H9 (cell line): ENCODE results near the gene HSPB2. TPM values are rescaled to one million over a fixed set of nuclear protein-coding genes. Genes with fewer than 3 reads are reported as not detected.

Experiments used
- DNase-seq: peaks from one replicate; pipeline ENCODE4 v3.0.0-alpha.2; 2017
- H2AFZ ChIP-seq: one replicate; pipeline ENCODE4 v1.6.1; 2013; ENCODE audit warnings: mild to moderate bottlenecking, low read length, control low read depth, moderate library complexity
- H2AK5ac ChIP-seq: 2 replicates; pipeline ENCODE4 v1.6.1; 2013; ENCODE audit warnings: low read length, control low read depth, mixed read lengths; ENCODE audit not compliant: insufficient read length
- H2BK120ac ChIP-seq: one replicate; pipeline ENCODE4 v1.6.1; 2013; ENCODE audit warnings: low read depth, mild to moderate bottlenecking, low read length, control low read depth, inconsistent platforms; ENCODE audit not compliant: poor library complexity, severe bottlenecking
- H2BK12ac ChIP-seq: 2 replicates; pipeline ENCODE4 v1.6.1; 2013; ENCODE audit warnings: low read length, control low read depth, mixed read lengths, low read depth; ENCODE audit not compliant: insufficient read length
- H2BK15ac ChIP-seq: 2 replicates; pipeline ENCODE4 v1.6.1; 2013; ENCODE audit warnings: low read depth, low read length, control low read depth
- H2BK20ac ChIP-seq: one replicate; pipeline ENCODE4 v1.6.1; 2013; ENCODE audit warnings: low read depth, mild to moderate bottlenecking, low read length, control low read depth, inconsistent platforms; ENCODE audit not compliant: poor library complexity, severe bottlenecking
- H2BK5ac ChIP-seq: 2 replicates; pipeline ENCODE4 v1.6.1; 2013; ENCODE audit warnings: low read length, control low read depth, mixed read lengths; ENCODE audit not compliant: insufficient read length
- H3K14ac ChIP-seq: 2 replicates; pipeline ENCODE4 v1.6.1; 2013; ENCODE audit warnings: low read length, control low read depth; ENCODE audit not compliant: insufficient read depth
- H3K18ac ChIP-seq: 2 replicates; pipeline ENCODE4 v1.6.1; 2013; ENCODE audit warnings: low read depth, mild to moderate bottlenecking, mixed read lengths, low read length, control low read depth; ENCODE audit not compliant: insufficient read length
- H3K23ac ChIP-seq: 2 replicates; pipeline ENCODE4 v1.6.1; 2013; ENCODE audit warnings: low read length, control low read depth, mixed read lengths, low read depth; ENCODE audit not compliant: insufficient read length
- H3K23me2 ChIP-seq: 2 replicates; pipeline ENCODE4 v1.6.1; 2013; ENCODE audit warnings: low read depth, mild to moderate bottlenecking, mixed read lengths, low read length, control low read depth; ENCODE audit not compliant: insufficient read length, poor library complexity, severe bottlenecking
- H3K27ac ChIP-seq: 2 replicates; pipeline ENCODE4 v1.5.1; 2013; ENCODE audit warnings: low read length, control low read depth, mixed read lengths, low read depth; ENCODE audit not compliant: insufficient read length
- H3K27me3 ChIP-seq: 2 replicates; pipeline ENCODE4 v1.6.1; 2013; ENCODE audit warnings: low read length, control low read depth, inconsistent platforms; ENCODE audit not compliant: insufficient read depth
- H3K4ac ChIP-seq: 2 replicates; pipeline ENCODE4 v1.6.1; 2013; ENCODE audit warnings: low read depth, mild to moderate bottlenecking, control low read depth, inconsistent platforms, low read length, moderate library complexity
- H3K4me1 ChIP-seq: 2 replicates; pipeline ENCODE4 v1.6.1; 2013; ENCODE audit warnings: low read length, control low read depth, inconsistent platforms; ENCODE audit not compliant: insufficient read depth
- H3K4me2 ChIP-seq: 2 replicates; pipeline ENCODE4 v1.6.1; 2013; ENCODE audit warnings: low read length, control low read depth, mixed read lengths; ENCODE audit not compliant: insufficient read length, insufficient read depth
- H3K56ac ChIP-seq: 2 replicates; pipeline ENCODE4 v1.6.1; 2013; ENCODE audit warnings: low read depth, mild to moderate bottlenecking, mixed read lengths, low read length, control low read depth; ENCODE audit not compliant: insufficient read length
- H3K79me1 ChIP-seq: 2 replicates; pipeline ENCODE4 v1.6.1; 2013; ENCODE audit warnings: low read depth, mild to moderate bottlenecking, moderate library complexity, low read length, control low read depth, inconsistent platforms; ENCODE audit not compliant: insufficient read depth, poor library complexity, severe bottlenecking
- H3K79me2 ChIP-seq: 2 replicates; pipeline ENCODE4 v1.6.1; 2013; ENCODE audit warnings: low read length, control low read depth, inconsistent platforms; ENCODE audit not compliant: insufficient read depth
- H3K9ac ChIP-seq: 2 replicates; pipeline ENCODE4 v1.6.1; 2013; ENCODE audit warnings: low read length, control low read depth, mixed read lengths; ENCODE audit not compliant: insufficient read length; ENCODE audit errors: extremely low read depth
- H3K9me3 ChIP-seq: one replicate; pipeline ENCODE4 v1.6.1; 2013; ENCODE audit warnings: low read depth, low read length, inconsistent platforms; ENCODE audit not compliant: control insufficient read depth
- H3T11ph ChIP-seq: one replicate; pipeline ENCODE4 v1.6.1; 2013; ENCODE audit warnings: mild to moderate bottlenecking, low read length, control low read depth, inconsistent platforms
- H4K20me1 ChIP-seq: one replicate; pipeline ENCODE4 v1.6.1; 2013; ENCODE audit not compliant: control insufficient read depth, insufficient read length, insufficient read depth
- H4K5ac ChIP-seq: 2 replicates; pipeline ENCODE4 v1.6.1; 2013; ENCODE audit warnings: low read depth, mild to moderate bottlenecking, mixed read lengths, low read length, control low read depth; ENCODE audit not compliant: insufficient read length
- H4K8ac ChIP-seq: replicated peaks from 2 replicates; pipeline ENCODE4 v1.6.1; 2013; ENCODE audit warnings: low read length, control low read depth, mixed read lengths, low read depth; ENCODE audit not compliant: insufficient read length
- H4K91ac ChIP-seq: 2 replicates; pipeline ENCODE4 v1.6.1; 2013; ENCODE audit warnings: low read depth, mild to moderate bottlenecking, moderate library complexity, mixed read lengths, low read length, control low read depth; ENCODE audit not compliant: insufficient read length
- H3K27ac Mint-ChIP-seq, 3 experiments: 2 replicates in 2 of 3; 3 replicates in 1 of 3; pipeline ENCODE4 v1.8.0; 2020 to 2021; ENCODE audit warnings: mixed read lengths in 3 of 3, mild to moderate bottlenecking in 1 of 3, moderate library complexity in 1 of 3
- H3K27me3 Mint-ChIP-seq: 2 replicates; pipeline ENCODE4 v1.8.0; 2021; ENCODE audit warnings: low read depth, mild to moderate bottlenecking, moderate library complexity, mixed read lengths
- H3K36me3 Mint-ChIP-seq, 3 experiments: 2 replicates in 2 of 3; 3 replicates in 1 of 3; pipeline ENCODE4 v1.8.0; 2020 to 2021; ENCODE audit warnings: low read depth in 3 of 3, mixed read lengths in 3 of 3; ENCODE audit not compliant: insufficient read depth in 1 of 3
- H3K4me1 Mint-ChIP-seq, 2 experiments: 2 replicates each; pipeline ENCODE4 v1.8.0; 2020; ENCODE audit warnings: mixed read lengths in 2 of 2
- H3K4me3 Mint-ChIP-seq, 2 experiments: 2 replicates in 1 of 2; 3 replicates in 1 of 2; pipeline ENCODE4 v1.8.0; 2020 to 2021; ENCODE audit warnings: mild to moderate bottlenecking in 2 of 2, mixed read lengths in 2 of 2, moderate library complexity in 1 of 2
- H3K9me3 Mint-ChIP-seq, 2 experiments: 2 replicates in 1 of 2; 3 replicates in 1 of 2; pipeline ENCODE4 v1.8.0; 2020; ENCODE audit warnings: mild to moderate bottlenecking in 2 of 2, mixed read lengths in 2 of 2, moderate library complexity in 1 of 2
- WGBS: extraction: QIAGEN DNeasy Blood & Tissue Kit; methylation state at CpG from one replicate; pipeline ENCODE4 v1.1.7; 2013; ENCODE audit warnings: missing lambda C conversion rate, low lambda C conversion rate, mixed read lengths; ENCODE audit not compliant: insufficient read length; ENCODE audit errors: extremely low coverage; 5-methylcytosine and 5-hydroxymethylcytosine counted together
- total RNA-seq: library from RNA; stranded (reverse); gene quantifications from 2 replicates; pipeline ENCODE4 v1.2.1, GENCODE V29; 2021
- TF ChIP-seq, protein P1 (sequence below): fragments of 200-600 bp; sonication (generic); conservative IDR thresholded peaks from 3 replicates; pipeline ENCODE4 v1.8.0; 2021; ENCODE audit warnings: antibody characterized with exemption, mild to moderate bottlenecking

The HSPB2 gene
- total RNA-seq, 1 experiment from 2014 or later: 0.22 TPM

- H3K27ac Mint-ChIP-seq: no peak overlapping the region
- no peak overlapping the region for H3K56ac ChIP-seq
- H3K27me3 ChIP-seq: no peaks in the 10 kb centered on the region
- no peak overlapping the region for H3T11ph ChIP-seq
- no peak overlapping the region for H3K18ac ChIP-seq
- no peak overlapping the region for H4K8ac ChIP-seq
- H2BK12ac ChIP-seq: no peak overlapping the region
- TF ChIP-seq, protein P1, sequence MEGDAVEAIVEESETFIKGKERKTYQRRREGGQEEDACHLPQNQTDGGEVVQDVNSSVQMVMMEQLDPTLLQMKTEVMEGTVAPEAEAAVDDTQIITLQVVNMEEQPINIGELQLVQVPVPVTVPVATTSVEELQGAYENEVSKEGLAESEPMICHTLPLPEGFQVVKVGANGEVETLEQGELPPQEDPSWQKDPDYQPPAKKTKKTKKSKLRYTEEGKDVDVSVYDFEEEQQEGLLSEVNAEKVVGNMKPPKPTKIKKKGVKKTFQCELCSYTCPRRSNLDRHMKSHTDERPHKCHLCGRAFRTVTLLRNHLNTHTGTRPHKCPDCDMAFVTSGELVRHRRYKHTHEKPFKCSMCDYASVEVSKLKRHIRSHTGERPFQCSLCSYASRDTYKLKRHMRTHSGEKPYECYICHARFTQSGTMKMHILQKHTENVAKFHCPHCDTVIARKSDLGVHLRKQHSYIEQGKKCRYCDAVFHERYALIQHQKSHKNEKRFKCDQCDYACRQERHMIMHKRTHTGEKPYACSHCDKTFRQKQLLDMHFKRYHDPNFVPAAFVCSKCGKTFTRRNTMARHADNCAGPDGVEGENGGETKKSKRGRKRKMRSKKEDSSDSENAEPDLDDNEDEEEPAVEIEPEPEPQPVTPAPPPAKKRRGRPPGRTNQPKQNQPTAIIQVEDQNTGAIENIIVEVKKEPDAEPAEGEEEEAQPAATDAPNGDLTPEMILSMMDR: no peak
- H3K36me3 Mint-ChIP-seq: no peaks in the 10 kb centered on the region
- H3K23me2 ChIP-seq: peaks cover 5% of the 10 kb centered on the region
- no peak overlapping the region for H4K5ac ChIP-seq
- no peak overlapping the region for H3K4ac ChIP-seq
- DNase-seq: no peak
- no peak overlapping the region for H3K27ac ChIP-seq
- H2BK15ac ChIP-seq: no peak overlapping the region
- no peaks in the 10 kb centered on the region for H3K79me1 ChIP-seq
- peaks cover 5% of the 10 kb centered on the region; the same call in 1 of the 2 replicates for H3K4me1 ChIP-seq
- no CpG with 5 or more reads among the region's 4 CpGs for WGBS
- no peak overlapping the region for H3K14ac ChIP-seq
- H4K20me1 ChIP-seq: no peaks in the 10 kb centered on the region
- no peak overlapping the region for H2AFZ ChIP-seq
- H3K27me3 Mint-ChIP-seq: peaks cover 1% of the 10 kb centered on the region; the same call in 1 of the 2 replicates
- no peak overlapping the region for H4K91ac ChIP-seq
- no peak overlapping the region for H2BK120ac ChIP-seq
- no peak overlapping the region for H3K9ac ChIP-seq
- no peaks in the 10 kb centered on the region; the same call in 1 of the 2 replicates for H3K79me2 ChIP-seq
- no peak overlapping the region for H3K23ac ChIP-seq
- H2BK20ac ChIP-seq: no peak overlapping the region
- H3K9me3 ChIP-seq: no peaks in the 10 kb centered on the region
- H3K4me1 Mint-ChIP-seq: peaks cover 41 to 49% of the 10 kb centered on the region in 2 experiments
- no peak overlapping the region for H3K4me2 ChIP-seq
- no peak overlapping the region for H2BK5ac ChIP-seq
- H3K4me3 Mint-ChIP-seq: no peak overlapping the region
- no peak overlapping the region for H2AK5ac ChIP-seq
- H3K9me3 Mint-ChIP-seq: no peaks in the 10 kb centered on the region
These were observed 27.5 kb downstream of the HSPB2 start for GRCh38 chr11:111939836-111940604.
